Measurements from ENCODE around the gene DENND5A.

DNA sequence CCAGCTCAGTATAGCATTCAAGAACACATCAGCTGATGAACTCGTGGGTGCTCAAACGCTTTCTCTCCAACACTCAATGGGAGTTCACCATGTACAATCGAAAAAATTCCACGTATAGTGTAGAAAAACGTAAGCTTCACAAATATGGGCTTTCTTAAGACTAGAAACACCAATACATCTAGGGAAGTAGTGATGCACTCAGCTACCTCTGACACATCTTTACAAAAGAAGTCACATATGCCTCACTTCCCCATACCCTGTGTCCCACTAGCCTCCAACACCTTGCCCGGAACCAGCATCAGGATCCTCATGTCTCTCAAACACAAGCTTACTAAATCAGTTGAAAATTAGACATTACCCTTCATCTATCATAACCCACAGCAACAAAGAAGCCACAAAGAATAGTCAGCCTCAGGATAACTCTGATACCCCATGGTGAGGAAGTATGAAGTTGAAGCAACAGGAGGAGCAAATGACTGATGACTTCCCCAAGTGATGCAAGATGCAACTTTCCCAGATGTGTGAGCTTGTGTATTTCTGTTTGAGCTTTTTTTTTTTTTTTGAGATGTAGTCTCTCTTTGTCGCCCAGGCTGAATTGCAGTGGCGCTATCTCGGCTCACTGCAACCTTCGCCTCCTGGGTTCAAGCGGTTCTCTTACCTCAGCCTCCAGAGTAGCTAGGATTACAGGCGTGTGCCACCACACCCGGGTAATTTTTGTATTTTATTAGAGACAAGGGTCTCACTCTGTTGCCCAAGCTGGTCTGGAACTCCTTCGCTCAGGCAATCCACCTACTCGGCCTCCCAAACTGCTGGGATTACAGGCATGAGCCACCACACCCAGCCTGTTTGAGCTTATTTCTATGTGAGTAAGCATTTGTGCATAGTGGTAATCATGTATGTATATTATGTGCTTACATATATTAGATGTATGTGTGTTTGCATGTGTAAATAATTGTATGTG, 8.5 kb upstream of the DENND5A start:
- no peak for TF ChIP-seq POLR2A (IDR thresholded peaks at IDR 0.05)
- TF ChIP-seq, protein P1, sequence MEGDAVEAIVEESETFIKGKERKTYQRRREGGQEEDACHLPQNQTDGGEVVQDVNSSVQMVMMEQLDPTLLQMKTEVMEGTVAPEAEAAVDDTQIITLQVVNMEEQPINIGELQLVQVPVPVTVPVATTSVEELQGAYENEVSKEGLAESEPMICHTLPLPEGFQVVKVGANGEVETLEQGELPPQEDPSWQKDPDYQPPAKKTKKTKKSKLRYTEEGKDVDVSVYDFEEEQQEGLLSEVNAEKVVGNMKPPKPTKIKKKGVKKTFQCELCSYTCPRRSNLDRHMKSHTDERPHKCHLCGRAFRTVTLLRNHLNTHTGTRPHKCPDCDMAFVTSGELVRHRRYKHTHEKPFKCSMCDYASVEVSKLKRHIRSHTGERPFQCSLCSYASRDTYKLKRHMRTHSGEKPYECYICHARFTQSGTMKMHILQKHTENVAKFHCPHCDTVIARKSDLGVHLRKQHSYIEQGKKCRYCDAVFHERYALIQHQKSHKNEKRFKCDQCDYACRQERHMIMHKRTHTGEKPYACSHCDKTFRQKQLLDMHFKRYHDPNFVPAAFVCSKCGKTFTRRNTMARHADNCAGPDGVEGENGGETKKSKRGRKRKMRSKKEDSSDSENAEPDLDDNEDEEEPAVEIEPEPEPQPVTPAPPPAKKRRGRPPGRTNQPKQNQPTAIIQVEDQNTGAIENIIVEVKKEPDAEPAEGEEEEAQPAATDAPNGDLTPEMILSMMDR (IDR thresholded peaks at IDR 0.05) = no peak
